Ascending aorta (tissue), 2 donors: Measurements from ENCODE around the gene RGS7BP. TPM values are rescaled to one million over a fixed set of nuclear protein-coding genes. Genes with fewer than 3 reads are reported as not detected.

ENCODE experiments used
- DNase-seq, 2 donors: peaks; one replicate each; pipeline ENCODE4 v3.0.0-alpha.2; 2019; ENCODE audit warnings: low spot score in 2 of 2
- H3K27ac ChIP-seq, 2 donors: fragments of 200-600 bp; sonication (generic); one replicate each; pipeline ENCODE4 v1.5.1; 2016 to 2017; ENCODE audit warnings: mild to moderate bottlenecking in 1 of 2
- H3K27me3 ChIP-seq: fragments of 200-600 bp; sonication (generic); one replicate; pipeline ENCODE4 v1.5.1; 2017
- H3K36me3 ChIP-seq, 2 donors: fragments of 200-600 bp; sonication (generic); one replicate each; pipeline ENCODE4 v1.5.1; 2016
- H3K4me1 ChIP-seq, 2 donors: fragments of 200-600 bp; sonication (generic); one replicate each; pipeline ENCODE4 v1.5.1; 2016 to 2017; ENCODE audit warnings: mild to moderate bottlenecking in 1 of 2
- H3K4me3 ChIP-seq, 2 donors: fragments of 200-600 bp; sonication (generic); one replicate each; pipeline ENCODE4 v1.5.1; 2016 to 2017; ENCODE audit warnings: mild to moderate bottlenecking in 1 of 2
- H3K9me3 ChIP-seq, 2 donors: fragments of 200-600 bp; sonication (generic); one replicate each; pipeline ENCODE4 v1.5.1; 2016
- intact Hi-C: fragments of 100-400 bp; cut with DNase I; formaldehyde crosslinking; loops from one replicate; pipeline ENCODE4 v1.15.1; 2023
- total RNA-seq: library from RNA; depleted of rRNA; stranded (reverse); fragments of >200 nt; gene quantifications from one replicate; pipeline ENCODE4 v1.1.0, GENCODE V29; 2016
- TF ChIP-seq, protein P1 (sequence below), 3 experiments: fragments of 200-600 bp in 2 of 3; fragments of 450-650 bp in 1 of 3; sonication (generic) in 2 of 3; IDR thresholded peaks; one replicate each; pipeline ENCODE4 v1.5.1; 2016 to 2019; ENCODE audit warnings: antibody characterized with exemption in 3 of 3, mild to moderate bottlenecking in 1 of 3, moderate library complexity in 1 of 3

The RGS7BP gene
- total RNA-seq, 1 donor from 2014 or later: 9.2 TPM

DNA sequence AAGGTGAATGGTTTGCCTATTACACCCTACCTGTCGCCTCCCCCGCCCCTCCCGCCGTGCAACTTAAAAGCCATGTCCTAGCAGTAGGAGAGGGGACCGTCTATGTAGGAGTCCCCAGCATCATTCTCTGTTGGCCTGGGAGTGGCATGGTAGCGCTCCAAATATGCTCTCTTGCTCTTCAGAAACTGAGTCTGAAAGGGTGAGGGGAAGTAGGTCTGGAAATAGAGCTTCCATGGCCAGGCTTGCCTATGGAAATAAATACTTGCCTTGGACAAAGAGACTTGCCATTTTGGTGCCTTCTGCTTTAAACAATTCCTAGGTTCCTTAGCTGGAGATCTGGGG lies 1.4 kb downstream of the RGS7BP start:
- peak overlapping the region in 1 of 2 donors; percentile 67 for H3K27ac ChIP-seq
- intact Hi-C loops: loop anchor here (2.0 to 10.0 kb wide), 4 partner anchors 106 to 360 kb away; partner anchors contain the start of genes CWC27 and SREK1IP1
- TF ChIP-seq, protein P1, sequence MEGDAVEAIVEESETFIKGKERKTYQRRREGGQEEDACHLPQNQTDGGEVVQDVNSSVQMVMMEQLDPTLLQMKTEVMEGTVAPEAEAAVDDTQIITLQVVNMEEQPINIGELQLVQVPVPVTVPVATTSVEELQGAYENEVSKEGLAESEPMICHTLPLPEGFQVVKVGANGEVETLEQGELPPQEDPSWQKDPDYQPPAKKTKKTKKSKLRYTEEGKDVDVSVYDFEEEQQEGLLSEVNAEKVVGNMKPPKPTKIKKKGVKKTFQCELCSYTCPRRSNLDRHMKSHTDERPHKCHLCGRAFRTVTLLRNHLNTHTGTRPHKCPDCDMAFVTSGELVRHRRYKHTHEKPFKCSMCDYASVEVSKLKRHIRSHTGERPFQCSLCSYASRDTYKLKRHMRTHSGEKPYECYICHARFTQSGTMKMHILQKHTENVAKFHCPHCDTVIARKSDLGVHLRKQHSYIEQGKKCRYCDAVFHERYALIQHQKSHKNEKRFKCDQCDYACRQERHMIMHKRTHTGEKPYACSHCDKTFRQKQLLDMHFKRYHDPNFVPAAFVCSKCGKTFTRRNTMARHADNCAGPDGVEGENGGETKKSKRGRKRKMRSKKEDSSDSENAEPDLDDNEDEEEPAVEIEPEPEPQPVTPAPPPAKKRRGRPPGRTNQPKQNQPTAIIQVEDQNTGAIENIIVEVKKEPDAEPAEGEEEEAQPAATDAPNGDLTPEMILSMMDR (IDR thresholded peaks at IDR 0.05): no peak
- peak overlapping the region; percentile 48 to 83 for H3K4me3 ChIP-seq
- no peaks in the 10 kb centered on the region for H3K9me3 ChIP-seq
- H3K36me3 ChIP-seq: no peaks in the 10 kb centered on the region
- no peak for DNase-seq
- no peaks in the 10 kb centered on the region for H3K27me3 ChIP-seq
- H3K4me1 ChIP-seq: peaks cover 0 to 3% of the 10 kb centered on the region in 2 donors

DNA sequence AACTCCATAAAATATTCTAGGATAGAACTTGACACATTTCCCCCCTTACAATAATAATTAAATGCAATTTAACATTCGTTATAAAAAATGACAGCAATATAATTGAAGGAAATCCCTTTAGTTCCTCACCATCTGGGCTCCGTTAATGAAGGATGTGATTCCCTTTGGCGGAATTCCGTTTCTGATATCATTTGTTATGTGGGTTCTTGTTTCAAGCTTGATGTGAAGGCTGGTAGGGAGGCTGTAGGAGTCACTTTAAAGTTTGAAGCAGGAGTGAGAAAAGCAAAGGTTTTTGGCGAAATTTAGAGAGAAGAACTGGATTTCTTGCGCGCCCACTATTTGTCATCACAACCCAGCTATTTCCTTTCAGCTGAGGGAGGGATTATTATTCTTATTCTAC lies 4.0 kb downstream of the RGS7BP start:
- H3K27ac ChIP-seq: peak overlapping the region in 1 of 2 donors; percentile 23
- no peaks in the 10 kb centered on the region for H3K27me3 ChIP-seq
- no peak for DNase-seq
- intact Hi-C loops: loop anchor here (5.0 to 10.0 kb wide), 3 partner anchors 255 to 363 kb away; partner anchors contain the start of genes CWC27 and SREK1IP1
- no peaks in the 10 kb centered on the region for H3K36me3 ChIP-seq
- peak overlapping the region in 1 of 2 donors; percentile 83 for H3K4me3 ChIP-seq
- H3K9me3 ChIP-seq: no peaks in the 10 kb centered on the region
- TF ChIP-seq, protein P1 (IDR thresholded peaks at IDR 0.05): no peak
- peaks cover 0 to 7% of the 10 kb centered on the region in 2 donors for H3K4me1 ChIP-seq

DNA sequence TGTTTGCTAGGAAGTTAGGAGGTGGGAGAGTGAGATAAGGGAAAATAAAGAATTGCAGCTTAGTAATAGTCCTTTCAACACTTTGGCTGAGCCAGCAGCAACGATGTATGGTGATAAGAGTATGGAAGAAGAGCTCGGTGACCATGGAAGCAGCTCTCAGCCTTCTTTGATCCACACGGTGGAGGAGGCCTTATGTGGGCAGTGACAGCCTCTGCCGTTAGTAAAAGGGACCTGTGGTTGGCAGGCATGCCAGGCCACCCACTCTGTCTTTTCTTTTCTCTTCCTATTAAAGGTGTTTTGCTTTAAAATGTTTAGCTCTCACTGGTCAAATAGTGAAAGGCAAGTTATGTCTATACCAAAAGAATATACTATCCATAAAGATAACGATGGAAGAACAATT lies 7.7 kb downstream of the RGS7BP start:
- peaks cover 0 to 4% of the 10 kb centered on the region in 2 donors for H3K4me1 ChIP-seq
- H3K36me3 ChIP-seq: no peaks in the 10 kb centered on the region
- H3K4me3 ChIP-seq: no peak overlapping the region
- intact Hi-C loops: no loop called here
- DNase-seq: no peak
- H3K9me3 ChIP-seq: no peaks in the 10 kb centered on the region
- no peaks in the 10 kb centered on the region for H3K27me3 ChIP-seq
- peak overlapping the region in 1 of 2 donors; percentile 8 for H3K27ac ChIP-seq
- TF ChIP-seq, protein P1 (IDR thresholded peaks at IDR 0.05): no peak

DNA sequence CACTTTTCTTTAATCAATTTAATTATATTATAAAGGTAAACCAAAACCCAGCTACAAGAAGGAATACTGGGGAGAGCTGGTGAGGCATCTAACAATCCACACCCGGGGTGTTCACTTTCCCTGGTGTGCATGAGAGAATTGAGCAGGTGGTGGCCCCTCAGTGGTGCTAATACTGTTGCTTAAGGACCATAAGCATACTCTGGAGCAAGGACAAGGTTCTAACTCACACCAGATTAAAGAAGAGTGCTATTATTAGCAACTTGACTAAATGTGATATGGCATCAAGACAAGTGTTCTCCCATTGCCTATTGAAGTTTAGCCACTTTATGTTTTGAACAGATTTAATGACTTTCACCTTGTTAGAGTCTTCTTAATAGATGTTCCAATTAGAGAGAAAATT lies 8.8 kb downstream of the RGS7BP start:
- Histone ChIP-seq H3K27ac (no peak overlapping the region), H3K4me3 (no peak overlapping the region), H3K36me3 (no peaks in the 10 kb centered on the region), H3K9me3 (no peaks in the 10 kb centered on the region), H3K4me1 (peaks cover 0 to 4% of the 10 kb centered on the region in 2 donors), H3K27me3 (no peaks in the 10 kb centered on the region)
- TF ChIP-seq, protein P1 (IDR thresholded peaks at IDR 0.05): no peak
- intact Hi-C loops: no loop called here
- no peak for DNase-seq

DNA sequence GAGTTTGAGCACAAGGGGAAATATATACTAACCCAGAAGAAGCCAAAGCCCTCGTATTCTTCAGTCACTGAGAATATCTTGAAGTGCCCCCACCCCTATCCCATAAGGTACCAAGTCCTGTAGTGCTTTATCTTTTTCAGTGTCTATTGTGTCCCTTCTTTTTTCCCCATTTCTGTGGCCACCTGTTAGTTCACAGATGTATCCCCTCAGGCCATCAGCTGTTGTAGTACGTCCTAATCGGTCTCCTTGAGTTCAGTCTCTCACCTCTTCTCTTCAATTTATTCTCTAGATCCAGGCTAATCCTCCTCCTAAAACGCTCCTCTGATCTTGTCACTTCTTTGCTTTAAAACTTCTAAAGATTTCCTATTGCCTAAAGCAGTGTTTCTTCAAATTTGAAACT lies 10.4 kb downstream of the RGS7BP start:
- no peaks in the 10 kb centered on the region for H3K36me3 ChIP-seq
- intact Hi-C loops: no loop called here
- H3K9me3 ChIP-seq: no peaks in the 10 kb centered on the region
- no peak for DNase-seq
- TF ChIP-seq, protein P1 (IDR thresholded peaks at IDR 0.05): no peak
- H3K4me1 ChIP-seq: peaks cover 0 to 4% of the 10 kb centered on the region in 2 donors
- H3K27ac ChIP-seq: no peak overlapping the region
- H3K27me3 ChIP-seq: no peaks in the 10 kb centered on the region
- no peak overlapping the region for H3K4me3 ChIP-seq

DNA sequence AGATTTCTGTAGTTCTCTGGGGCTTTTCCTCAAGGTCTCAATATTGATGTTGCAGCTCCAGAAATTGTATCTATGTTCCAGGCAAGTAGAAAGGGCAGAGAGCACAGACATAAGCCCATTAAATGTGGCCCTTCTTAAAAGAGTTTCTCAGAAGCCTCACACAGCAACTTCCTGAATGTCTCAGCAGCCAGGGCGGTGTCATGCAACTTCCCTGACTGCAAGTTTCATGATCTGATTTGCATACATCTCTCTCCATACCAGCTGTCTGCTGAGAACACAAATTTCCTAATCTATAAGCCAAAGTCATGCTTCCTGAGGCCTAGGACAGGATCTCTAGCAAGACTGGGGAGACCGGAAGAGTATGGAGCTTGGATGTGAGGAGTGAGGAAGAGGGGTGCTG lies 13.0 kb downstream of the RGS7BP start:
- H3K4me1 ChIP-seq: peaks cover 2 to 4% of the 10 kb centered on the region in 2 donors
- intact Hi-C loops: no loop called here
- H3K36me3 ChIP-seq: no peaks in the 10 kb centered on the region
- no peak overlapping the region for H3K4me3 ChIP-seq
- no peak for DNase-seq
- no peaks in the 10 kb centered on the region for H3K9me3 ChIP-seq
- H3K27me3 ChIP-seq: no peaks in the 10 kb centered on the region
- H3K27ac ChIP-seq: no peak overlapping the region
- TF ChIP-seq, protein P1 (IDR thresholded peaks at IDR 0.05): no peak
